RWPE2 (cell line): ENCODE measurements around the gene SLIT3.

Experiments used
- ATAC-seq: fragments of 200-7000 bp; cut with Tn5 transposase; 3 replicates; pipeline ENCODE4 v1.9.1; 2021; ENCODE audit warnings: low read depth
- DNase-seq: peaks from one replicate; pipeline ENCODE4 v3.0.0-alpha.2; 2020; ENCODE audit warnings: low spot score
- H3K27ac ChIP-seq: fragments of 450-650 bp; 2 replicates; pipeline ENCODE4 v1.5.1; 2017; ENCODE audit warnings: mild to moderate bottlenecking; ENCODE audit not compliant: poor library complexity, severe bottlenecking
- H3K27me3 ChIP-seq: fragments of 250-450 bp; sonication (Bioruptor Pico); 2 replicates; pipeline ENCODE4 v1.5.1; 2021; ENCODE audit warnings: mild to moderate bottlenecking, moderate library complexity; ENCODE audit not compliant: insufficient read depth, poor library complexity, severe bottlenecking
- H3K36me3 ChIP-seq: fragments of 250-450 bp; sonication (Bioruptor Pico); 2 replicates; pipeline ENCODE4 v1.5.1; 2020; ENCODE audit warnings: low read depth, mild to moderate bottlenecking, moderate library complexity
- H3K4me1 ChIP-seq: fragments of 250-450 bp; sonication (Bioruptor Pico); 2 replicates; pipeline ENCODE4 v1.5.1; 2021; ENCODE audit warnings: mild to moderate bottlenecking, moderate library complexity; ENCODE audit not compliant: insufficient read depth, poor library complexity, severe bottlenecking
- H3K4me3 ChIP-seq: fragments of 250-450 bp; sonication (Bioruptor Pico); 2 replicates; pipeline ENCODE4 v1.5.1; 2021; ENCODE audit warnings: mild to moderate bottlenecking, moderate library complexity; ENCODE audit not compliant: severe bottlenecking
- H3K9me3 ChIP-seq: fragments of 250-450 bp; sonication (Bioruptor Pico); 2 replicates; pipeline ENCODE4 v1.5.1; 2021; ENCODE audit warnings: mild to moderate bottlenecking, moderate library complexity; ENCODE audit not compliant: severe bottlenecking
- TF ChIP-seq, protein P1 (sequence below): fragments of 450-650 bp; IDR thresholded peaks from one replicate; pipeline ENCODE4 v1.5.1; 2017; ENCODE audit warnings: mild to moderate bottlenecking, moderate library complexity; ENCODE audit not compliant: poor library complexity, severe bottlenecking

SLIT3 gene

DNA sequence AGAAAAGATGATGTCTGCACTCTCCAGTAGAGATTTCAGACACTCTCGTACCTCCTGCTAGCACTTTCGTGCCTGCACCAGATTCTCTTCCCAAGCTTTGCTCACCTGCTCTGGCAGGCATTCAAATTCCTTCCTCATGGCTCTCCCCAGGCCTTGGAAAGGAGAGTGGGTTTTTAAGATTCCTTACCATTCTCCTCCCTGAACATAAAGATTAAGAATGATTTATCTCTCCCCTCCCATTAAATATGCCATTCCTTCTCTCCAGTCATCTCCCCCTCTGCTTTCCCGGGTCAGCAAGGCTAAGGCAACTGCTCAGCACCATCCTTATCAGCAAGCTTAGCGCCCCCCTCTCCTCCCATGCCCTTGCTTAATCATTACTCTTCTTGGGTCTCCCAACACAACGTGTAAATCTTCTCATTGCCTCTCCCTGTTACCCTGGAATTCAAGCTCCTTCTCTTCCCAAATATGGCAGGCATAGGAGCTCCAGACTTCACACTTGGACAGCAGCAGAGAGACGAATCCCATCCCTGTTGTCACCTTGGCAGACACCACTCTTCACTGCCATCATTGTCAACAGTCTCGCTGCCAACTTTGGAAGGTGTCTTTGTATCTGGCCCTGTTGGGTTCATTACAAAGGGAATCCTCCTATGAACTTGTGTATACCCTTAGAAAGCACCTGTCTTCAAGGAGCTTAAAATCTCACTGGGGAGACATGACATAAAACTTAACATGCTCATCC lies 332.9 kb downstream of the SLIT3 start:
- Histone ChIP-seq H3K27me3 (no peaks in the 10 kb centered on the region), H3K9me3 (no peaks in the 10 kb centered on the region), H3K27ac (no peak overlapping the region), H3K4me3 (no peak overlapping the region), H3K4me1 (no peaks in the 10 kb centered on the region), H3K36me3 (no peaks in the 10 kb centered on the region)
- no peak for ATAC-seq
- TF ChIP-seq, protein P1, sequence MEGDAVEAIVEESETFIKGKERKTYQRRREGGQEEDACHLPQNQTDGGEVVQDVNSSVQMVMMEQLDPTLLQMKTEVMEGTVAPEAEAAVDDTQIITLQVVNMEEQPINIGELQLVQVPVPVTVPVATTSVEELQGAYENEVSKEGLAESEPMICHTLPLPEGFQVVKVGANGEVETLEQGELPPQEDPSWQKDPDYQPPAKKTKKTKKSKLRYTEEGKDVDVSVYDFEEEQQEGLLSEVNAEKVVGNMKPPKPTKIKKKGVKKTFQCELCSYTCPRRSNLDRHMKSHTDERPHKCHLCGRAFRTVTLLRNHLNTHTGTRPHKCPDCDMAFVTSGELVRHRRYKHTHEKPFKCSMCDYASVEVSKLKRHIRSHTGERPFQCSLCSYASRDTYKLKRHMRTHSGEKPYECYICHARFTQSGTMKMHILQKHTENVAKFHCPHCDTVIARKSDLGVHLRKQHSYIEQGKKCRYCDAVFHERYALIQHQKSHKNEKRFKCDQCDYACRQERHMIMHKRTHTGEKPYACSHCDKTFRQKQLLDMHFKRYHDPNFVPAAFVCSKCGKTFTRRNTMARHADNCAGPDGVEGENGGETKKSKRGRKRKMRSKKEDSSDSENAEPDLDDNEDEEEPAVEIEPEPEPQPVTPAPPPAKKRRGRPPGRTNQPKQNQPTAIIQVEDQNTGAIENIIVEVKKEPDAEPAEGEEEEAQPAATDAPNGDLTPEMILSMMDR, result no peak
- DNase-seq, result no peak

DNA sequence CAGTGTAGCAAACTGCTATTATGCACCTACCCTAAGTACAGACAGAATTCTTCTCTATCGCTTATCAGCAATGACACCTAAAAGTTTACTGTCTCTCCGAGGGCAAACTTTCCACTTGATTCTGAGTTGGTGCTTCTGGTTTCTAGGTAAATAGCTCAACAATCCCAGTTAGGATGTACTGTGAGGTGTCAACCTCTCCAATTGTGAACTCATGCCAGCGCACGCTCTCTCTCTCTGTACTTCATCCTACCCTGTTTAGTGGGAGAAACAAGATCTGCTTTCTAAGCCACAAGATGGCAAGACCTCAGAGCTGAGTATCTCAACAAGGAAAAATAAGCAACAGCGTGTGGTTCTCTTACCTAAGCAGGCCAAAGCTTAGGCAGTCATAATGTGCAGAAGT lies 335.3 kb downstream of the SLIT3 start:
- Histone ChIP-seq H3K27me3 (no peaks in the 10 kb centered on the region), H3K36me3 (no peaks in the 10 kb centered on the region), H3K4me1 (no peaks in the 10 kb centered on the region), H3K4me3 (no peak overlapping the region), H3K9me3 (no peaks in the 10 kb centered on the region), H3K27ac (no peak overlapping the region)
- DNase-seq (no peak), ATAC-seq (no peak)
- TF ChIP-seq, protein P1, result no peak

DNA sequence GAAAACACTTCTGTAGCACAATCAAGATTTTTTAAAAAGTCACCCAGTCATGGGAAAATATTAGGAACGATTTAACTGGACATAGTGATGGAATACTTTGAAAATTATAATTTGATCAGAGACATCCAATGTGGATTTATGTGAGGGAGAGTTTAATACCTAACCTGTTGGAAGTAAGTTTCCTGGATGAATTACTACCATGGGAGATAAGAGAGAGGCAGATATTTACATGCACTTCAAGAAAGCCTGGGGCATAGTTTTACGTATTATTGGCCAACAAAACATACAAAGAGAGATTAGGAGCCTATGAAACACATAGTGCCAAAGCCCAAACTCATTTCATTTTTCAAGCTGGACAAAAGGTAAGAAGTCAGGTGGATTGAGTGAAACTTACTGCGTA lies 336.8 kb downstream of the SLIT3 start:
- DNase-seq (no peak), ATAC-seq (no peak)
- H3K27ac ChIP-seq, result no peak overlapping the region
- TF ChIP-seq, protein P1, result no peak
- H3K4me3 ChIP-seq, result no peak overlapping the region
- no peaks in the 10 kb centered on the region for H3K9me3 ChIP-seq
- no peaks in the 10 kb centered on the region for H3K36me3 ChIP-seq
- H3K4me1 ChIP-seq, result no peaks in the 10 kb centered on the region
- no peaks in the 10 kb centered on the region for H3K27me3 ChIP-seq

DNA sequence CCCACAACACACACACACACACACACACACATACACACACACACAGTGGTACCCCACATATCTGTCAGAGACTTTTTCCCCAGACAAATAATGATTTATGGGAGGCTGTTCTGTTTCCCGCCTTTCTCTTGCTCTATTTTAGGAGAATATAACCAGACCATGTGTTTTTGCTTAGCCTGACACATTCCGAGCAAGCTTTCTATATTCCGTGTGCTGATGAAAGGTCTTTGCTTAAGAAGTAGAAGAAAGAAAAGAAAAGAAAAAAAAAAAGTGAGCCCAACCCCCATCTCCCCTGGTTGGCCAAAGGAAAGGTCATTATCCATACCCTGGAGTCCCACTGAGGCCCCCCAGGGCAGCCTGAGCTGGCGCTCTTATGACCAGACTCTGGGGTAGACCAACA lies 338.6 kb downstream of the SLIT3 start:
- H3K27me3 ChIP-seq, result no peaks in the 10 kb centered on the region
- no peak for ATAC-seq
- no peaks in the 10 kb centered on the region for H3K36me3 ChIP-seq
- no peaks in the 10 kb centered on the region for H3K4me1 ChIP-seq
- H3K9me3 ChIP-seq, result no peaks in the 10 kb centered on the region
- no peak overlapping the region for H3K4me3 ChIP-seq
- no peak for DNase-seq
- TF ChIP-seq, protein P1, result no peak
- H3K27ac ChIP-seq, result no peak overlapping the region

DNA sequence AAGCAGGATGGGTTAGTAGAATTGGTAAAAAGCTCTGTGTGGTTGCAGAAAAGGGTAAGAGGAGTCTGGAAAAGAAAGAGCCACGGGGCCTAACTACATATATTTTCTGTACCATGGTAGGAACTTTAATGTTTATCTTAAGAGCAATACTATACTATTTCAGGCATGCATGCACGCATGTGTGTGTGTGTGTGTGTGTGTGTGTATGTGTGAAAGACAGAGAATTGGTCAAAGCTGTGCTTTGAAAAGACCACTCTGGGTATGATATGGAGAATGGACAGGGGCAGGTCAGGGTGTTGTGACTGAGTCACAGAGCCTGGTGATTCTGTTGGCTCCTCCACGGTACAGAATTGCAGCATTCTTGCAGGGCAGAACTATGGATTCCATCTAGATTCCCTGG lies 339.3 kb downstream of the SLIT3 start:
- ATAC-seq, result no peak
- Histone ChIP-seq H3K4me1 (no peaks in the 10 kb centered on the region), H3K27me3 (no peaks in the 10 kb centered on the region), H3K36me3 (no peaks in the 10 kb centered on the region), H3K27ac (no peak overlapping the region), H3K4me3 (no peak overlapping the region), H3K9me3 (no peaks in the 10 kb centered on the region)
- DNase-seq, result no peak
- TF ChIP-seq, protein P1, result no peak
